HG03439 (cell line): ENCODE results near the gene DSCAM.

Experiments used
- ATAC-seq: cut with Tn5 transposase; IDR thresholded peaks from one replicate; pipeline ENCODE4 v1.9.1; 2021; ENCODE audit warnings: mild to moderate bottlenecking, moderate library complexity; ENCODE audit not compliant: unreplicated experiment

DSCAM gene

GRCh38 chr21:40783404-40783803 is 63.6 kb downstream of the DSCAM start:
- ATAC-seq: no peak

- no peak for ATAC-seq
Measured at GRCh38 chr21:40770435-40771055, 76.4 kb downstream of the DSCAM start.

- ATAC-seq: no peak
Measured at GRCh38 chr21:40769231-40769630, 77.7 kb downstream of the DSCAM start.

- ATAC-seq: no peak
Measured at GRCh38 chr21:40768056-40768455, 78.9 kb downstream of the DSCAM start.

GRCh38 chr21:40766381-40766780 is 80.6 kb downstream of the DSCAM start:
- ATAC-seq: no peak

- no peak for ATAC-seq
Measured at GRCh38 chr21:40765811-40766210, 81.1 kb downstream of the DSCAM start.

DNA sequence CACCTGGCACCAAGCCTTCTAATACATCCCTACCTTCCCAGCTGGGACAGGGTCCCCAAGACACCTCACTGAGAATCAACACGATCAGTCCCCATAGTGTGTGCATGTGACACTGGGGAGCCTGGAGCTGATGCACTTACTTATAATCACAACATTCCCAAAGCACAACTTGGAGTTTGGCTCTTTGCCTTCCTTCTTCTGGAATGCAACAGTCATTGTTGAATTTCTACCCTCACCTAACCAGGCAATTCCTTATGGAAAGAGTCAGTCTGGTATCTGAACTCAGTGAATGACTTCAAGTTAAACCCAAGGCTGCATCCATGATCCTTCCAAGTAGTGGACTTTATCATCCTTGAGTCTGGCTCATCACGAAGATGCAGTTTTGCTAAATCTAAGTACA is 86.1 kb downstream of the DSCAM start:
- no peak for ATAC-seq

- no peak for ATAC-seq
Measured at GRCh38 chr21:40759061-40759460, 87.9 kb downstream of the DSCAM start.

DNA sequence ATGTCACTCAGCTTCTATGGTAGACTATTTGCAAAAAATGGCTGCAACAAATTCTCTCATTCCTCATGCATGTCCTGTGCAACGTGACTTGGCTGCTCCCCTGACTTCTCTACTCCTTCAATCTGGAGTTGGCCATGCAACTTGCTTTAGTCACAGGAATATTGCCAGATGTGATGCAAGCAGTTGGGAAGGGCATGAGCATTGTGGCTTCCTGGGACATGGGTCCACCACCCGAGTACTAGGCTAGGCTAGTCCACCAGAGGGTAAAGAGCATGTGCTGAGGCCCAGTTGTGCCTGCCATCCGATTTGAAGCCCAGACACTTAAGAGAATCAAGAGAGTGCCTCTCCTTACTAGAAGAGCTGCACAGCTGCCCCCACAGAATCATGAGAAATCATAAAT is 89.6 kb downstream of the DSCAM start:
- ATAC-seq: no peak

DNA sequence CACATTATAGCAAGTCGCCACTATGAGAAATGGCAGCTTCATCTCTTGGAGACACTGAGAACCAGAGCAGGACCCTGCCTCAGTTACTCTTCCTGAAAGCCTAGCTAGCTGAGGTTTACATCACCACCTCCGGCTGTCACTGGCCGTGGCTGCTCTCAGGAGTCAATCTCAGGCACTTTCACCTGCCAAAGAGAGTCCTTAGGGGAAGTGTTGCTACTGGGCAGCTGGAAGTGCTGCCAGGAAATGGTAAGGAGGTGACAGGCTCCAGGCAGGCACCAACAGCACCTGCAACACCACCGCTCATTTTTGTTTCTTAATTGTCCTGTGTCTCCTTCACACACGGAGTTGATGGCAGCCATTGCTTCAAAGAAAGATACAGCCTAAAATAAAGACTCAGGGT is 92.5 kb downstream of the DSCAM start:
- no peak for ATAC-seq

- no peak for ATAC-seq
Measured at GRCh38 chr21:40753756-40754155, 93.2 kb downstream of the DSCAM start.

- ATAC-seq: no peak
Measured at GRCh38 chr21:40752125-40752524, 94.8 kb downstream of the DSCAM start.

DNA sequence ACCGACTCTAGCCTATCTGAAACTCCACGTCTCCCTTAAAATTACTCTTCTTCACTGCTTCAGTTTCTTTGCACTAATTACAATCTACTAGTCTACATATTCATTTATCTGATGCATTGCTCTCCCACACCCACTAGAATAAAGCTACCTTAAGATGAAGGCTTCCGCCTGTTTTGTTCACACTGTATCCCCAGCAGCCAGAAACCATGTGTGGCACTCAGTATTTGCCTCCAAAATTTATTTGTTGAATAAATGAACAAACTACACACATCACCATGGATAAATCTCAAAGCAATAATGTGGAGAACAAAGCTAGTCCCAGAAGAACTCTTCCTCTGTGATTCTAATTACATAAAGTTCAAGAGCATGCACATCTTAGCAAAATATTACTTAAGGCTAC is 95.7 kb downstream of the DSCAM start:
- no peak for ATAC-seq

- no peak for ATAC-seq
Measured at GRCh38 chr21:40736145-40736544, 110.8 kb downstream of the DSCAM start.

- ATAC-seq: no peak
Measured at GRCh38 chr21:40733024-40733397, 113.9 kb downstream of the DSCAM start.

DNA sequence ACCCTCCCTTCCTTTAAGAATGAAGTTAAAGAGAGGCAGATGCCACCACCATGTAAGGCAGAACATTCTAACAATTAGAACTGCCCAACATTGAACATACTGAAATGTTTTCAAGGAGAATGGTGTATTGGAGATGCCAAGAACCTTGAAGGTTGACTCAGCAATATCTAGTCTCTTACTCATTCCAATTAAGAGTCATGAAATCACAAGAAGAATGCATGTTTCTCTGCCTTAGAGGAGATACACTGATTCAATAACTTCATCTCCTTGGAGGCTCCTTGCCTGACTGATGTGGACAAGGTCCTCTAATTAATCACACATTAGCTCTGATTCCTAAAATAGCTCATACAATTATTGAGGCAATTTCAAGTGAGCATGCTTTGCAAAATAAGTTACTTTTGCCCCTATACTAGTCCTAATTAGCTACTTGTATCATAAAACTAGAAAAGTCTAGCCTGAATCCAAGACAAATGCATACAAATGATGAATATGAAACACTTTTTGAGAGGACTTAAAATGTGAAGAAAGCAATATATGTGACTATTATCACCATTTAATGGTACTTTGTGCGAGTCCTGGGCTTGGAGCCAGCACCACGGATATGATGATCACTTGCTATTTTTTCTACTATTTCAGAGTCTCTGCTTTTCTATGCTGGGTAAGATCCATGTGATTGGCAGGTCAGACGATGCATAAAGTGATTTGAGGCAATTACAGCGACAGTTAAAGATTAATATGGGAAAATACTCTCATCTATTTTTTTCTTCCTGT is 114.5 kb downstream of the DSCAM start:
- ATAC-seq: no peak

DNA sequence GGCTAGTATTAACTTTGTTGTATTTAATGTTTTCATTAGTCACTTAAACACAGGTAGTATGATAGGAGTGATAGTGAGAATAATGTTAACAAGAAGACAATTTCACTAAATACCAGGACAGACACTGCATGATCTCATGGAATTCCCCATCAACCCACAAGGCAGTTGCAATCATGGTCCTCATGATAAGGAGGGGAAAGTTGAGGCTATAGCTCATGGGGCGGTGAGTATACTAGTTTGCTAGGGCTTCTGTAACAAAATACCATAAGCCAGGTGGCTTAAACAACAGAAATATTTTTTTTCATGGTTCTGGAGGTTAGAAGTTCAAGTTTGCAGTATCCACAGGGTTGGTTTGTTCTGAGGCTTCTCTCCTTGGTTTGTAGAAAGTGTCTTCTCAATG is 115.8 kb downstream of the DSCAM start:
- no peak for ATAC-seq

GRCh38 chr21:40730426-40730800 is 116.5 kb downstream of the DSCAM start:
- no peak for ATAC-seq

DNA sequence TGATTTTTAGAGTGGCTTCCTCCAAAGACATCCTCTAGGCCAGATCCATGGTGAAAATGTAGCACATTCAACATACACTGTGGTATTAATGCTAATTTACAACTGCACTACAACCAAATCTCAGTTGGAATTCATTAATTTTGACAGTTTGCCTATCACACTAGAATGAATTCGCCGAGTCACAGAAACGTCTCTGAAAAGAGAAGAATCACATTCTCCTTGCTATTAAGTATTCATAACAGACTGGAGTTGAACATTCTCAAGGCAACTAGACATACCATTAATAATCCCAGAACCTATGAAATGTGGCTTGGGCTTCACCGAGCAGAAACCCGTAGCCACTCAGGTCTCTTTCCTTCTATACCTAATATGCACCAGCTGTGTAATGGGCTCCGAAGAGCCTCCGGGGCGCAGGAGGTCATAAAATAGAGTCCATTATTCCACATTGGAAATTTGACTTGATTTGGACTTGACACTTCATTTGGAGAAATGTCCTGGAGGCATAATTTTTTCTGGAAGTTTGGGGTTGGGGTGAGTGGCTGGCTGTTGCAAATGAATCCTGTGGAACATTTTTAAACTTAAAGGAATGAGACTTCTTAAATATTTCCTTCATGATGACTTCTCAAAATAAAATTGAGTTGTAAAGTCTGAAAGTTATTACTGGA is 117.1 kb downstream of the DSCAM start:
- no peak for ATAC-seq

DNA sequence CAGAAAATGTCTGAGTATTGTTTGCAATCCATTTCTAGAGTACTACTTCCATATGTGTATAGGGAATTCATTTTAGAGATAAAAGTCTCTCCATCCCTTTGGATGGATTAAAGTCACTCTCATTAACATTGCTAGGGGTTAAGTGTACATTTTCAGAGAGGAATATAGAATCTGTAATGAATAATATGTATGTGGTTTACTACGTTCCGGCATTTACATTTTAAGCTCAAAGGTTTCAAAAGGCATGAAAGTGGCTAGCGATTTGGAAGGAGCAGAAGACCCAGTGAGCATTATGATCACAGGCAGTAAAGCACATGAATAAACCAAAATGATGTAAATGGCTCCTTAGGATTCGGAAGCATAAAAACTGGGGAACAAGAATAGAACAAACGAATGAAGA is 123.0 kb downstream of the DSCAM start:
- ATAC-seq: no peak

- ATAC-seq: no peak
Measured at GRCh38 chr21:40723317-40723716, 123.6 kb downstream of the DSCAM start.

GRCh38 chr21:40719615-40720014 is 127.3 kb downstream of the DSCAM start:
- ATAC-seq: no peak
